ENCODE measurements around the gene ARHGAP5. TPM values are rescaled to one million over a fixed set of nuclear protein-coding genes. Genes with fewer than 3 reads are reported as not detected.

The ARHGAP5 gene
- total RNA-seq, 1 experiment from 2014 or later, result 100 TPM

GRCh38 chr14:32054536-32054935 is 22.6 kb upstream of the ARHGAP5 start:
- BruUV-seq (replicated peaks), result no TSS peak
- H3K9me3 Mint-ChIP-seq (ENCODE audit: unreplicated experiment), result no peaks in the 10 kb centered on the region
- H3K4me1 Mint-ChIP-seq (ENCODE audit: insufficient read depth, unreplicated experiment), result no peaks in the 10 kb centered on the region
- ChIA-PET CTCF (no interaction called here), POLR2A (no interaction called here)
- DNase-seq (ENCODE audit: unreplicated experiment), result no peak
- H3K36me3 Mint-ChIP-seq (ENCODE audit: insufficient read depth, unreplicated experiment), result no peaks in the 10 kb centered on the region
- no peak overlapping the region for H3K27ac Mint-ChIP-seq (ENCODE audit: low read depth, unreplicated experiment)
- TF ChIP-seq CTCF (IDR thresholded peaks at IDR 0.05; ENCODE audit: unreplicated experiment), result no peak
- H3K27me3 Mint-ChIP-seq (ENCODE audit: insufficient read depth, unreplicated experiment), result no peaks in the 10 kb centered on the region
- intact Hi-C loops (cut with micrococcal nuclease), result no loop called here
- no peak overlapping the region for H3K4me3 Mint-ChIP-seq (ENCODE audit: unreplicated experiment)

GRCh38 chr14:32055175-32055574 is 21.9 kb upstream of the ARHGAP5 start:
- ChIA-PET POLR2A (interaction anchor here (1.0 kb wide), 1 partner anchor 26 kb away, joined by 3 read pairs; no protein-coding TSS in a partner anchor), CTCF (interaction anchor here (1.0 kb wide), 1 partner anchor 19 kb away, joined by 3 read pairs; no protein-coding TSS in a partner anchor)
- no peaks in the 10 kb centered on the region for H3K4me1 Mint-ChIP-seq (ENCODE audit: insufficient read depth, unreplicated experiment)
- TF ChIP-seq CTCF (IDR thresholded peaks at IDR 0.05; ENCODE audit: unreplicated experiment), result no peak
- no peaks in the 10 kb centered on the region for H3K27me3 Mint-ChIP-seq (ENCODE audit: insufficient read depth, unreplicated experiment)
- no peaks in the 10 kb centered on the region for H3K36me3 Mint-ChIP-seq (ENCODE audit: insufficient read depth, unreplicated experiment)
- no peak overlapping the region for H3K27ac Mint-ChIP-seq (ENCODE audit: low read depth, unreplicated experiment)
- no TSS peak for BruUV-seq (replicated peaks)
- no peak overlapping the region for H3K4me3 Mint-ChIP-seq (ENCODE audit: unreplicated experiment)
- H3K9me3 Mint-ChIP-seq (ENCODE audit: unreplicated experiment), result no peaks in the 10 kb centered on the region
- DNase-seq (ENCODE audit: unreplicated experiment), result no peak
- intact Hi-C loops (cut with micrococcal nuclease), result no loop called here

- Mint-ChIP-seq H3K4me3 (ENCODE audit: unreplicated experiment) (no peak overlapping the region), H3K27ac (ENCODE audit: low read depth, unreplicated experiment) (no peak overlapping the region), H3K36me3 (ENCODE audit: insufficient read depth, unreplicated experiment) (no peaks in the 10 kb centered on the region), H3K9me3 (ENCODE audit: unreplicated experiment) (no peaks in the 10 kb centered on the region), H3K4me1 (ENCODE audit: insufficient read depth, unreplicated experiment) (no peaks in the 10 kb centered on the region), H3K27me3 (ENCODE audit: insufficient read depth, unreplicated experiment) (no peaks in the 10 kb centered on the region)
- ChIA-PET CTCF (interaction anchor here (0.5 to 0.9 kb wide), 2 partner anchors 10 to 214 kb away, joined by 3 read pairs; no protein-coding TSS in a partner anchor), POLR2A (interaction anchor here (0.7 to 1.4 kb wide), 4 partner anchors 9 to 602 kb away, joined by 3 to 4 read pairs (median 4); no protein-coding TSS in a partner anchor)
- no peak for TF ChIP-seq CTCF (IDR thresholded peaks at IDR 0.05; ENCODE audit: unreplicated experiment)
- no peak for DNase-seq (ENCODE audit: unreplicated experiment)
- no TSS peak for BruUV-seq (replicated peaks)
- intact Hi-C loops (cut with micrococcal nuclease), result no loop called here
These were observed 17.4 kb upstream of the ARHGAP5 start for GRCh38 chr14:32059702-32060101.

GRCh38 chr14:32064931-32065330 is 12.2 kb upstream of the ARHGAP5 start:
- Mint-ChIP-seq H3K27ac (ENCODE audit: low read depth, unreplicated experiment) (no peak overlapping the region), H3K9me3 (ENCODE audit: unreplicated experiment) (peaks cover under 1% of the 10 kb centered on the region), H3K4me1 (ENCODE audit: insufficient read depth, unreplicated experiment) (no peaks in the 10 kb centered on the region), H3K4me3 (ENCODE audit: unreplicated experiment) (no peak overlapping the region), H3K36me3 (ENCODE audit: insufficient read depth, unreplicated experiment) (no peaks in the 10 kb centered on the region), H3K27me3 (ENCODE audit: insufficient read depth, unreplicated experiment) (no peaks in the 10 kb centered on the region)
- ChIA-PET POLR2A (interaction anchor here (1.1 kb wide), 1 partner anchor 41 kb away, joined by 8 read pairs; no protein-coding TSS in a partner anchor), CTCF (no interaction called here)
- intact Hi-C loops (cut with micrococcal nuclease), result no loop called here
- no peak for DNase-seq (ENCODE audit: unreplicated experiment)
- TF ChIP-seq CTCF (IDR thresholded peaks at IDR 0.05; ENCODE audit: unreplicated experiment), result no peak
- no TSS peak for BruUV-seq (replicated peaks)
